Sigmoid colon (tissue), 4 donors: ENCODE measurements around the gene PFKFB2.

ENCODE experiments used
- EP300 ChIP-seq, 4 donors: sonication (generic); formaldehyde crosslinking; IDR thresholded peaks; one replicate each; pipeline ENCODE4 v1.6.1; 2017; ENCODE audit warnings: antibody characterized with exemption in 4 of 4
- POLR2A ChIP-seq, 2 donors: fragments of 450-650 bp; IDR thresholded peaks; one replicate each; pipeline ENCODE4 v1.6.1; 2016; ENCODE audit warnings: antibody characterized with exemption in 2 of 2, mild to moderate bottlenecking in 2 of 2, moderate library complexity in 2 of 2

DNA sequence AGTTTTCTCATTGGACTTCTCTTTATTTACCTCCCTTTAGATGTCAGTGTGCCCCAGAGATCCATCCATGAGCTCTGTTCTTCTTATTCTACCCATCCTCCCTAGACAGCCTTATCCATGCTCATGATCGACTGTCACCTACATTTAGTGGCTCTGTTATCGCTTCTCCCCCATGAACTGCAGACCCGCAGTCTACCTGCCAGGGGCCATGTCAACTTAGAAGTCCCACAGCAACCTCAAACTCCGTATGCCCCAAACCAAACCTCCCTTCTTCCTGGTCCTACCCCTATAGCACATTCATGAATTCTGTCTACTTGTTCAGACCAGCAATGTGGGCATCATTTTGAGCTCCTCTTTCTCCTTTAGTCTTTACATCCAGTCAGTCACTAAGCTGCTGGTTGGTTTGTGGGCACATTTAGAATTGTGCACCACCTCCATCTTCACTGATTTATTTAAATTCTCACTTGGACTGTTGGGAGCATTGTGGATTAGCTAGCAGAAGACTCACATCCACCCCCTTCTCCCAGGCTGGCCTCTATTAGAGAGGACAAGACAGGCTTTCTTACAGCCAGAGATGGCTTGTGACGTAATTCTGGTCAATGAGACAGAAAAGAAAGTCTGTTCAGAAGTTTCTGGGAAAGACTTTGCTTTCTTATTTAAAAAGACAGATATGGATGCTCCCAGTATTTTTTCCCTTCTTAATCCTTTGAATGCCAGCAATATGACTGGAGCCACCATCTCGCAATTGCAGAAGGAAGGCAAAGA, 39.6 kb upstream of the PFKFB2 start:
- no peak for TF ChIP-seq POLR2A (IDR thresholded peaks at IDR 0.05)
- TF ChIP-seq EP300 (IDR thresholded peaks at IDR 0.05), result no peak
